C4-2B (cell line): ENCODE data around the gene CHM.

Experiments
- ZFX ChIP-seq: fragments of 450-650 bp; IDR thresholded peaks from 2 replicates; pipeline ENCODE4 v1.6.1; 2017
- TF ChIP-seq, protein P1 (sequence below): fragments of 450-650 bp; conservative IDR thresholded peaks from 2 replicates; pipeline ENCODE4 v1.5.1; 2017; ENCODE audit warnings: mild to moderate bottlenecking

DNA sequence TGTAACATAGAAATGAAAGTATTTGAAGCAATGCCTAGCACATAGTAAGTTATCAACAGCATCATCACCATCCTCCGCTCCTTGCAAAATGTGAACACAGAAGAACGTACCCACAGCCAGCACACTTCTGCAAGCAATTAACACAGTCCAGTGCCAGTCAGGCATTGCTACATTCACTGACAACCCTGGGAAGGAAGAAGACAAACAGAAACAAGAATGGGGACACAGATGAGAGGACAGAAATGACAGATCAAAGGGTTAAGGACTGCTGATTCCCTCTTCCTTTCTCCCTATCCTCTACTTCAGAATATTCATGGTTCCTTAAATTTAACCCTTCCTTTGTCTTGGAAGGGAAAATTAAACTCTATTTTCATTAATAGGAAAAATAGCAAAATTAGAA is 53.1 kb downstream of the CHM start:
- TF ChIP-seq, protein P1, sequence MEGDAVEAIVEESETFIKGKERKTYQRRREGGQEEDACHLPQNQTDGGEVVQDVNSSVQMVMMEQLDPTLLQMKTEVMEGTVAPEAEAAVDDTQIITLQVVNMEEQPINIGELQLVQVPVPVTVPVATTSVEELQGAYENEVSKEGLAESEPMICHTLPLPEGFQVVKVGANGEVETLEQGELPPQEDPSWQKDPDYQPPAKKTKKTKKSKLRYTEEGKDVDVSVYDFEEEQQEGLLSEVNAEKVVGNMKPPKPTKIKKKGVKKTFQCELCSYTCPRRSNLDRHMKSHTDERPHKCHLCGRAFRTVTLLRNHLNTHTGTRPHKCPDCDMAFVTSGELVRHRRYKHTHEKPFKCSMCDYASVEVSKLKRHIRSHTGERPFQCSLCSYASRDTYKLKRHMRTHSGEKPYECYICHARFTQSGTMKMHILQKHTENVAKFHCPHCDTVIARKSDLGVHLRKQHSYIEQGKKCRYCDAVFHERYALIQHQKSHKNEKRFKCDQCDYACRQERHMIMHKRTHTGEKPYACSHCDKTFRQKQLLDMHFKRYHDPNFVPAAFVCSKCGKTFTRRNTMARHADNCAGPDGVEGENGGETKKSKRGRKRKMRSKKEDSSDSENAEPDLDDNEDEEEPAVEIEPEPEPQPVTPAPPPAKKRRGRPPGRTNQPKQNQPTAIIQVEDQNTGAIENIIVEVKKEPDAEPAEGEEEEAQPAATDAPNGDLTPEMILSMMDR: no peak
- TF ChIP-seq ZFX: no peak
